Measurements from ENCODE around the gene LRTM1.

DNA sequence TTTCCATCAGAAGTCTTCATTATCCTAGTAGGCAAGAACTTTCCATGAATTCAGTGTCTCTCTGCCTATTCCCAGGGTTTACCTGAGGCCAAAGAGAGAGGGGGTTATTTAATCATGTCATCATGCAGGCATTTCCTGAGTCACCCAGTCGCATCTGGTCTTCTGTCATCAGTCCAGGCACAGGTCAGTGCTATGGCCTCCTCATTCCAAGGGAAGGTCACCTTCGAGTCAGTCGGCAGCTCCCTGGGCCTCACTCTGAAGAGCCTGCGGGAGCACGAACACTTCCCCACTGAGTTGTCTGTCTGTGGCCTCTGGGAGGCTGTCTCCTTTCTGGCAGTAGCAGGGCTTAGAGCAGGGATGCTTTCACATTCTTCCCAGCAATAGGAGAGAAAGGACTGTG, 26.2 kb upstream of the LRTM1 start:
- TF ChIP-seq POLR2A (IDR thresholded peaks at IDR 0.05) (no peak), POLR2AphosphoS5 (IDR thresholded peaks at IDR 0.05) (no peak)
- TF ChIP-seq, protein P1, sequence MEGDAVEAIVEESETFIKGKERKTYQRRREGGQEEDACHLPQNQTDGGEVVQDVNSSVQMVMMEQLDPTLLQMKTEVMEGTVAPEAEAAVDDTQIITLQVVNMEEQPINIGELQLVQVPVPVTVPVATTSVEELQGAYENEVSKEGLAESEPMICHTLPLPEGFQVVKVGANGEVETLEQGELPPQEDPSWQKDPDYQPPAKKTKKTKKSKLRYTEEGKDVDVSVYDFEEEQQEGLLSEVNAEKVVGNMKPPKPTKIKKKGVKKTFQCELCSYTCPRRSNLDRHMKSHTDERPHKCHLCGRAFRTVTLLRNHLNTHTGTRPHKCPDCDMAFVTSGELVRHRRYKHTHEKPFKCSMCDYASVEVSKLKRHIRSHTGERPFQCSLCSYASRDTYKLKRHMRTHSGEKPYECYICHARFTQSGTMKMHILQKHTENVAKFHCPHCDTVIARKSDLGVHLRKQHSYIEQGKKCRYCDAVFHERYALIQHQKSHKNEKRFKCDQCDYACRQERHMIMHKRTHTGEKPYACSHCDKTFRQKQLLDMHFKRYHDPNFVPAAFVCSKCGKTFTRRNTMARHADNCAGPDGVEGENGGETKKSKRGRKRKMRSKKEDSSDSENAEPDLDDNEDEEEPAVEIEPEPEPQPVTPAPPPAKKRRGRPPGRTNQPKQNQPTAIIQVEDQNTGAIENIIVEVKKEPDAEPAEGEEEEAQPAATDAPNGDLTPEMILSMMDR (IDR thresholded peaks at IDR 0.05) = no peak
